HG03139 (cell line): ENCODE results near the gene MMD.
A peak's percentile ranks its signal among the peaks of the same experiment; 100 is the strongest.
"Not testable (repeated sequence)": the region's sequence is repeated elsewhere in the genome, so short reads cannot be mapped to it uniquely, and the experiment has no call there.

Experiments
- ATAC-seq: cut with Tn5 transposase; IDR thresholded peaks from one replicate; pipeline ENCODE4 v1.9.1; 2021; ENCODE audit not compliant: unreplicated experiment

The MMD gene

GRCh38 chr17:55421179-55421934 is at the start of gene MMD:
Gene MMD (minus strand): TSS chr17:55421835. CDS start chr17:55421695, 140 bp downstream.
- ATAC-seq: peak; percentile 19

DNA sequence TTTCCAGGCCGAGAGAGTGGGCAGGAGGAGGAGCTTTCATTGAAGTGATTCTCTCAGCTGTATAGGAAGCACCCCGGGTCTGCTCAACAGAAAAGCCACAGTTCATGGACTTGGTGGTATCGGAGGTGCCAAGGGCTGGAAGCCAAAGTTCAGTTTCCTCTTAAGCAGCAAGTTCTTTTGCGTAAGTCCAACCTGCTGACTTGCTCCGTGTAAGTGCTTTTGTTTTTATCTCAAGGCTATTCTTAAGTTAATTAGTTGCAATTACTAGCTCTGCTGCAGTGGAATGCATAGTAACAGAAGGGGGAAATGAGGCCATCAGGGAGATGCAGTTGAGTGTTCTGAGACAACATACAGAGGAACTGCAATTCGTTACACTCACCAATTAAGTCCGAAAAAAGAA is 45.0 kb upstream of the MMD start:
- ATAC-seq: no peak

- not testable (repeated sequence) for ATAC-seq
Observed at GRCh38 chr17:55465771-55466170, 44.1 kb upstream of the MMD start.

DNA sequence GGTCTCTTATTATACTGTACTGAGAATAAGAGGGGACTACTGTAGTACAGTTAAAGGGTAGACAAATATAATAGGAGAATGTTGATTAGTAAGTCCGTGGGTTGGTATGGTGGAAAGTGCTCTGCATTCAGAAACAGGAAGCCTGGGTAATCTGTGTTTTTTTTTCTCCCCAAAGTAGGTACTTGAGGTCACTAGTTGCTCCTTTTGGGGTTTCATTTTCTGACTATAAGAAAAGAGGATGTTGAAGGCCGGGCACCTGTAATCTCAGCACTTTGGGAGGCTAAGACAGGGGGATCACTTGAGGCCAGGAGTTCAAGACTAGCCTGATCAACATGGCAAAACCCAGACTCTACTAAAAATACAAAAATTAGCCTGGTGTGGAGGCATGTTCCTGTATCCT is 42.0 kb upstream of the MMD start:
- peak; percentile 73 for ATAC-seq

DNA sequence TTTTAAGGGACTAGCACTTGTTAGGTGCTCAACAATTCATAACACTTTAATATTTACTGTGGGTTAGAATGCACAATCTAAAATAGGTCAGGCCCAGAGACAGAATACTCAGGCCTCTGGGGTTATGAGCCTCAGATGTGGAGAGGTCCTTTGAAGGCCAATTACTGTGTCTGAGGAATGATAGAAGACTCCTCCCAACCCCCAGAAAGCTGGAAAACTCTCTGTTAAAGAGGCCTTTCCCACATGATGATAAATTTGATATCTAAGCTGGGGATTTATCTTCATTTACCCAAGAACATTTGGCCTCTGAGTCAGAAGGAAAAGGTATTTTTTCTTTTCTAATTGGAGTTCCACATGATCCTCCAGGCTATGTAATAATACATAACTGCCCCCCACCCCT is 41.1 kb upstream of the MMD start:
- ATAC-seq: no peak

DNA sequence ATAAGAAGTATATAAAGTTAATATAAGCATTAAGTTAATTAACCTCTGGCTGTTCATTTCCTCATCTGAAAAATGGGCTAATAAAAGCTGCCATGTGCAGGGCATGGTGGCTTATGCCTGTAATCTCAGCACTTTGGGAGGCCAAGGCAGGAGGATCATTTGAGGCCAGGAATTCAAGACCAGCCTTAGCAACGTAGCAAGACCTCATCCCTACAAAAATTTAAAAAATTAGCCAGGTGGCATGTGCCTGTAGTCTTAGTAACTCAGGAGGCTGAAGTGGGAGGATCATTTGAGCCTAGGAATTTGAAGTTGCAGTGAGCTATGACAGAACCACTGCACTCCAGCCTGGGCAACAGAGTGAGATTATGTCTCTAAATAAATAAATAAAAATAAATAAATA is 40.6 kb upstream of the MMD start:
- ATAC-seq: no peak

GRCh38 chr17:55458978-55459377 is 37.3 kb upstream of the MMD start:
- no peak for ATAC-seq

- ATAC-seq: no peak
Observed at GRCh38 chr17:55458287-55458900, 36.8 kb upstream of the MMD start.

DNA sequence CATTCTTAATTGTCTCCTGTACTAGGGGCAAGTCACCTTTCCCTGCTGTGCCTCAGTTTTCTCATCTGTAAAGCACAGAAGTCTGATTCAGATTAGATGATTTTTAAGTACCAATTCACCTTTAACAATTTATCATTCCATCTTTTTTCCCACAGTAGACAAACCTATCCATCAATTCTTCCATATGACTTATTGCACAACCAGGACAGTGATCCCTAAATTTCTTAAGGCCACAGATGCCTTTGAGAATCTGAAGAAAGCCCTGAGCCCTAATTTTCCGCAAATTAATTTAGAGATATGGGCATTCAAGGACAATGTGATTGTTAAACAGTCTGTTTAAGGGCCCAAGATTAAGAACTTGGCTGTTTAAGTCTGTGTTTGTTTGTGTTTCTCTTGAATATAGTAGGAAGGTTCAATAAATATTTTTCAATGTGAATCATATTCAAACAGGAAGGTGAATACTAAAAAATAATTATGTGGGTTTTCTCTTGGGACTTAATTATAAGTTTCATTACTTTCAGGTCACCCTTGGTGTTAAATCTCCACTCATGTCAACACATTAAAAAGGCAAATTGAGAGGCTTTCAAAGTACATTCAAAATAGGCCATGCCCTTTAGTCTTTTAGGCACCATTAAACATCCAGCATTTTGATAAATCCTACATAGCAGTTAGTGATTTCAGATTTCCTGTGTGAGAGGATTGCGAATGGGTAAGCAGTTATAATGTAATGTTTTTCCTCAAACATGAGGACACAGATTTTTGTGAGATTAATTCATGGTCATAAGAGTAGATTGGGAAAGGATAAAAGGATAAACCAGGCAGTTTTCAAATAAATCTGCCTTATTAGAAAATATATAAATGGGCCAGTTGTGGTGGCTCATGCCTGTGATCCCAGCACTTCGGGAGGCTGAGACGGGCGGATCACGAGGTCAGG is 34.9 kb upstream of the MMD start:
- ATAC-seq: no peak

GRCh38 chr17:55454906-55455474 is 33.4 kb upstream of the MMD start:
- no peak for ATAC-seq

DNA sequence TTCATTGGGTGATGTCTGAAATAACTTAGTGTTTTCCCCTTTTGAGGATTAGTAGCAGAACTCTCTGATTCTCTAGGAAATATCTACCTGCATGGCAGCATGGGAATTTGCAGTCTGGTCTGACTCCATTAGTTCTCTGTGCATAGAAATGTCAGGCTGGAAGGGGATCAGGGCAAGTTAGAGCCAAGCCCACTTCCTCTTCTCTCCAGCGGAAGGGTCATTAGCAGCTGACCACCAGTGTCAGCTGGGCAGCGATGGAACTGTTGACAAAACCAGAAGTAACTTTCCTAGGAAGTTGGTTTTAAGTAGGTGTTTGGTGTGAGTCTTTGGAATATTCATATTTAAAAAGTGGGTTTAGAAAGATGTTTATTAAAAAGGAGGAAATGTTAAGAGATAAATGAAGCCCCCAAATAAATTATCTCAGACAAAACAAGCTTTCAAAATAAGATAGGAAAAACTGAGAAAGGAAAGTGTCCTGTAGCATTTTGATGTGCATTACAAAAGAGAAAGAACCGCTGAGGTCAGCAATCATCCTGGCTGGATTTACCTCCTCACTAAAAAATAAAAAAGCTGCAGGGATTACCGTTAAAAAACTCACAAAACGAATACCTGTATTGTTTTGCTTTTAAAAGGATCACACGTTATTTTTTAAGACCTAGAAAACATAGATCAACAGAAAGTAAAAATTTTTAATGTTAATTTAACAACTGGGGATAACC is 32.4 kb upstream of the MMD start:
- no peak for ATAC-seq

DNA sequence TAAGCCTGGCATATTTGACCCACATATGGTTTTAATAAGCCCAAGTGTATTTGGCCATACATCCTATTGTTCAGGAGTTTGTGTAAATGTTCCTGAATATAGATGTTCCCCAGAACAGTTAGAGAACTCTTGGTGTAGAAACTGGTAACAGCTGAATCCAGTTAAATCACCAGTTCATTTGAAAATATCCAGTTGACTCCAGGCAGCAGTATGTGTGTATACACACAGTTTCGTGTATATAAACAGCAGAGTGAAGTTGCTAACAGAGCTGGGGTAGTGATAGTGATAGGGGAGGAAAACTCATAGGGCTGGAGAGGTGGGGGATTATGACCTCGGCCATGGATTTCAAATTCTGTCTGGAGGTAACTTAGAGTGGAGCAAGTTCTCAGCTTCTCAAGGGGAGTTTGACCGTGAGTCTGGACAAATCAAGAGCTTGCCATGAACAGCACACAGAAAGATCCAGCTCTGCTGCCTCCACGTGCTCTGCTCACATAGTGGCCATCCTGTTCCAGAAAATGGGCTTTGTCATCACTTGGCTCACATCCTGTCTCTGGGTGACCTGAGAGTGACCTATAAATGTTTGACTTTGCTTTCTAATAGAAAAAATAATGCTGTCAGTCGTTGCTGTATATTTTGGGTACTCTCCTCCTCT is 30.6 kb upstream of the MMD start:
- ATAC-seq: peak; percentile 75

GRCh38 chr17:55451758-55452138 is 30.1 kb upstream of the MMD start:
- ATAC-seq: no peak

DNA sequence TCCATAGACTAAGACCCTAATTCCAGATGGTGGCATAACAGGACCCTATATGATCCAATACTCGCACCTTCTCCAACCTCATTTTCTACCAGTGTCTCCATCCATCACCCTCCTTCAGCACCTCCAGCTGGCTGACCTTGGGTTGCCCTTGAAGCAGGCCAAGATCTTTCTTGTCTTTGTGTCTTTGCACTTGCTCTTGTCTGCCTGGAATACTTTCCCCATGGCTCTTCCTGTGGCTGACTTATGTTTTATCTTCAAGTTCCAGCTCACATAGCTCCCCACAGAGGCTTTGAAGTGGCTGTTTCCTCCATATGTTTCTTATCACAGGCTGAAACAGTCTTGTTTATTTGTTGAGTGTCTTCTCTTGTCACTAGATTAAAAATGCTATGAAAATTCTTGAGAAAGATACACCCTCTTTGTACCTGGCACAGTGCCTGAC is 29.6 kb upstream of the MMD start:
- ATAC-seq: no peak

DNA sequence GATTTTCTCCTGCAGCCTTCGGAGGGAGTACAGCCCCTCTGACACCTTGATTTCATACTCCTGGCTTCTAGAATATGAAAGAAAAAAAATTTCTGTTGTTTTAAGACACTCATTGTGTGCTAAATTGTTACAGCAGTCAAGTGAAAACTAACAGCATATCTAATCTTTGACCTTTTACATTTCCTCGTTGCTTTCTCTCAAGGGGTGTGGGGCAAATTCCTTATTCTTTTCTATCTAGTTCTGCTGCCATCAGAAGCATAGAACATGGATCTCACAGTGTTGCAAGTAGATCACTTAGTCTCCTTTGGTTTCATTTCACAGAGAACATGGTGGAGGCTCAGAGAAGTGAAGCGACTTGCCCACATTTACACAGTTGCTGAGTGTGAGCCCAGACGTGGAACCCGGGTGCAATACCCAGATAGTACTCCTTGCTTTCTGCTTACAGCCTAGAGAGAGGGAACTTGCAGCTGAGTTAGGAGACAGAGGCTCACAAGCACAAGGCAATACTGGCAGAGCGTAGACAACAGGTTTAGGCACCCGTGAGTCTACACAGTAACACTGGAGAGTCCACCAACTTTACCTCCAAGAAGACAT is 28.7 kb upstream of the MMD start:
- ATAC-seq: no peak

GRCh38 chr17:55448681-55449080 is 27.0 kb upstream of the MMD start:
- no peak for ATAC-seq

DNA sequence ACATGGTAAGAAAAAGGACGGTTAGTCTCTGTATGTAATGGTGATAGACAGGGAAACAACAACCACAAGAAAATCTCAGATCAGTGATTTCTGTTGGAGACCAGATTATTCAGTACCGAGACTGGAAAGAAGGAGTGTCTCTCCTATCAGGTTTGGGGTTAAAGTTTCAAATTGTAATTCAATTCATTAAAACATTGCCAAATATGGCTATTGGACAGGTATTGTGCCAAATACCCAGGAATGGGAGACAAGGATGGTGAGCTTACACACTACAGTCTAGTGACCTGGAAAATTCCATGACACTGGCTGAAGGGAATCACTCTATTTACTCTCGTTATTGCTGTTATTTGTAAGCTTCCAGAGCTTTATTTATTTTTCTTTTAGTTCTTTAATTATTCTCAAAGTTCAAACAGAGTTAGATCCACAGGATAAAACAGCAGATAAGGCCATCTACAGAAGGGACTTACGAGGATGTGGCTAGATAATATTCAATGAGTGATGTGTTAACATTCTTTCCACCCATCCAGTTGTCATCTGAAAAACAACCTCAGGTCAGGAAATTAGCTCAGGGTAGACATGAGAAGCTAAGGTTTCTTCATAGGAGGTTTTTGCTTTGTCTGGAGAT is 25.1 kb upstream of the MMD start:
- ATAC-seq: no peak

DNA sequence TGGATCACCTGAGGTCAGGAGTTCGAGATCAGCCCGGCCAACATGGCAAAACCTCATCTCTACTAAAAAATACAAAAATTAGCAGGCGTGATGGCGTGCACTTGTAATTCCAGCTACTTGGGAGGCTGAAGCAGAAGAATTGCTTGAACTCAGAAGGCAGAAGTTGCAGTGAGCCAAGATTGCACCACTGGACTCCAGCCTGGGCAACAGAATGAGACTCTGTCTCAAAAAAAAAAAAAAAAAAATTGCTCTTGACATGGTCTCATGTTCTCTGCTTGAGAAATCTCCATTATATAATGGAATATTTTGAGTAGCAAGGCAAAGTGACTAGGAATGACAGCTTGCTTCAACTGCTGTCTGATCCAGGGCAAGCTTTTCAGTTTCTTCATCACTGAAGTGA is 24.4 kb upstream of the MMD start:
- not testable (repeated sequence) for ATAC-seq
